HG03139 (cell line): Measurements from ENCODE around the gene PRPS1L1.

Experiments used
- ATAC-seq: cut with Tn5 transposase; IDR thresholded peaks from one replicate; pipeline ENCODE4 v1.9.1; 2021; ENCODE audit not compliant: unreplicated experiment

Gene PRPS1L1

GRCh38 chr7:18016547-18017444 lies 10.8 kb downstream of the PRPS1L1 start:
- ATAC-seq = no peak

DNA sequence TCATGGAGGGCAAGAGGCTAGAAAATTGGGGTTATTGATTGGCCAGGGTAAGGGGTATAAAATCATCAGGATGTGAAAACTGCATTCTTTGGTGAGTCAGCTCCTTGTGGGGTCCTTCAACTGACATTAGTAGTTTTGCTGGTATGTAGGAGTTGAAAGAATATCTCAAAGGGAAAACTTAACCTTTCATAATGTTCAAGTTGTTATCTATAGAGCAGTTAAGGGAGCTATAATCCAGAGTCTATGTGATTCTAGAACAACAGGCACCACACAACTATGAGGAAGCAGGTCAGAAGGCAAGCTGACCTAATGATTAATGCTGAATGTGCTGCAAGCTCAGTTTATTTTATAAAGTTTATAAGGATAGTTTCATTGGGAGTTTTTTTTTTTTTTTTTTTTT lies 13.7 kb downstream of the PRPS1L1 start:
- ATAC-seq = no peak

GRCh38 chr7:18004372-18004771 lies 23.3 kb downstream of the PRPS1L1 start:
- ATAC-seq = no peak

DNA sequence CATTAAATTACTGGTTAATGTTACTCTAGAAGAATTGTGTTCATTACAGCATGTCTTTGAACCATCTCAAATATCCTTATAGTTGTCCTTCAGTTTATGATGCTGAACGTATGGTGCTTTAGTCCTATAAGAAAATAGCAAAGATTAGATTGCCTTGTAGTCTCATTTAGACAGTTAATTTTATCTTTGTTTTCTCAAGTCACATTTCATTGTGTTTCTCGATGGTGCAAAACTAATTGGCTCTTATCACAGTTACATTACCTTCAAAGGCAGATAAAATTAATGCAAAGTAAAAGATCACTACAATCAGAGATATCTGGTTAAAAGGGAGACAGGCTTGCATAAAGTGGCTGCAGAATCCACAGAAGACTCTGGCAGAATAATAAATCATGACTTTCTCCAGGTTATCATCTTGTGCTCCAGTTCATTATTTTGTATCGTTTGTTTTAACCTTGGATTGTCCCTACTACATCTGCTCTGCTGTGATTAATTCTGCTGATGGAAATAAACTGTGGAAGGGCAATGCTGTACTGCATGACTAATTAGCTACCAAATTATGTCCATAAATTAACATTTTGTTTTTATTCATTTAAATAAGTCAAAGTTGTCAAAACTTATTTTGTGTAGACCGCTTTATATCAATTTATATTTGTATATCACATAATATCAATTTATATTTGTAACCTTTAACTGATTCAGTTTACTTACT lies 24.2 kb downstream of the PRPS1L1 start:
- no peak for ATAC-seq

GRCh38 chr7:17998692-17999091 lies 29.0 kb downstream of the PRPS1L1 start:
- no peak for ATAC-seq

DNA sequence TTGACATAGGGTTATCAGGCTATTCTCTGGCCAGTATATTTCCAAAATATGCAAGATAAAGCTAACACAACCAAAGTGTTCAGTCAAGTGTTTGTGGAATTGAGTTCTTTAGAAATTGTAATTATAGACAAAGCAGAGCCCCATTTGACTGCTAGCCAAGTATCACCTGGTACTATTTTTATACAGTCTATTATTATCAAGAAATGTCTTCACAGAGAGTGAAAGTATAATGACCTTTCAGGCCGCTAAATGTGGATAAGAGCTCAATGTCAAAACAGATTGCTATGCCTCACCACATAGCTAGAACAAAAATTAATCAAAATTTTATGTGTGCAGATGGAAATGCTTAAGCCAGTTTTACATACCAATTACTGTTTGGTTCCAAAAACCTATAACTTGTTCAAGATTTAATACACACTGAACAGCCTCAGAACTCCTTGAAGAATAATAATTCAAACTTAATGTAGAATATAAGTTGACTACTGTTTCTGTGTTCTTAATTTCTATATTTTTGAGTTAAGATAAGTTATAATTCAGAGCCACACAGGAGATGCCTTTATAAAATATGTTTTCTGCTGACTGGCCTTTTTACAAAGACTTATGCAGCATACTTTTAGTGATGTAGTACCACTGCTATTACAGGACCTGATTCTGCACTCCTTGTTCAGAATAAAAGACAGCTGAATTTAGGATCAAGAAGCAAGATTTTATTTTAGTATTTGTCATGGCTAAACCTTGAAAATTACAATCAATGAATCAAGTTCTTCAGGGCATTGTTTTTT lies 31.0 kb downstream of the PRPS1L1 start:
- ATAC-seq = no peak

GRCh38 chr7:17996040-17996439 lies 31.6 kb downstream of the PRPS1L1 start:
- no peak for ATAC-seq

- ATAC-seq = no peak
Measured at GRCh38 chr7:17994079-17994850, 33.4 kb downstream of the PRPS1L1 start.

- ATAC-seq = no peak
Measured at GRCh38 chr7:17991866-17992648, 35.6 kb downstream of the PRPS1L1 start.

GRCh38 chr7:17990761-17991160 lies 36.9 kb downstream of the PRPS1L1 start:
- ATAC-seq = no peak

- no peak for ATAC-seq
Measured at GRCh38 chr7:17989546-17989945, 38.1 kb downstream of the PRPS1L1 start.

DNA sequence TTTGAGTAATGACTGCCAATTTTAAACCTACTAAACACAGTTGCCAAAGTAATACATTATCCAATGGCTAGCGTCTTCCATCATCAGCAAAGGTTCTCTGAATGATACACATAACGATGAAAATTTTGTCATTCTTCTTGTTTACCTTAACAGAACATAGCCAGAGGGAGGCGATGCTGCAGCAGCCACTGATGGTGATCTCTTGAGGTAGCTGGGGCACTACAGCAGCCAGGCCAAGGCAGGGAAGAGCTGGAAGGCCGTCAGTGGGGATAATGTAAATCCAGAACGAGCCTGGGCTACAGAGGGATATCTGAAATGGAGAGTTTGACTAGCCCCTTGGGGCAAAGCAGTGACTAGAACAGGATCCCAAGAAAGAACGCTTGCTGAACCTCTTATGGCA lies 38.8 kb downstream of the PRPS1L1 start:
- ATAC-seq = no peak

GRCh38 chr7:17988141-17988540 lies 39.5 kb downstream of the PRPS1L1 start:
- no peak for ATAC-seq

DNA sequence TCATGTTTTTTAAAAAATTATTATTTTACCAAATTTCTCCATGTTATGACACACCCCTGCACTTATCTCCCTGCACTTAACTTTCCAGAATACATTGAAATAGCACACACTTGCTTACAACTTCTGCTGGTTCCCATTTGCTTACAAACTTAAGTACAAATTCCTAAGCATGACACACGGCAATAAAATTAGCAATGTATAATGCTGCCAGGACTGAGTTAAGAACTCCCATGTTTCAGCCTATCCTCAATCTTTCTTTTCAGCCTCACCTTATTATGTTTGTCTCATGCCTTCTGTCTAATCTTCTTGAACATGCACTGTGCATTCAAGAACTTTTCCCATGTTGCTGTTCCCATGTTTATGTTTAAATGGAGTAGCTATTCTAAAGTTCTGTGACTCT lies 40.8 kb downstream of the PRPS1L1 start:
- no peak for ATAC-seq

DNA sequence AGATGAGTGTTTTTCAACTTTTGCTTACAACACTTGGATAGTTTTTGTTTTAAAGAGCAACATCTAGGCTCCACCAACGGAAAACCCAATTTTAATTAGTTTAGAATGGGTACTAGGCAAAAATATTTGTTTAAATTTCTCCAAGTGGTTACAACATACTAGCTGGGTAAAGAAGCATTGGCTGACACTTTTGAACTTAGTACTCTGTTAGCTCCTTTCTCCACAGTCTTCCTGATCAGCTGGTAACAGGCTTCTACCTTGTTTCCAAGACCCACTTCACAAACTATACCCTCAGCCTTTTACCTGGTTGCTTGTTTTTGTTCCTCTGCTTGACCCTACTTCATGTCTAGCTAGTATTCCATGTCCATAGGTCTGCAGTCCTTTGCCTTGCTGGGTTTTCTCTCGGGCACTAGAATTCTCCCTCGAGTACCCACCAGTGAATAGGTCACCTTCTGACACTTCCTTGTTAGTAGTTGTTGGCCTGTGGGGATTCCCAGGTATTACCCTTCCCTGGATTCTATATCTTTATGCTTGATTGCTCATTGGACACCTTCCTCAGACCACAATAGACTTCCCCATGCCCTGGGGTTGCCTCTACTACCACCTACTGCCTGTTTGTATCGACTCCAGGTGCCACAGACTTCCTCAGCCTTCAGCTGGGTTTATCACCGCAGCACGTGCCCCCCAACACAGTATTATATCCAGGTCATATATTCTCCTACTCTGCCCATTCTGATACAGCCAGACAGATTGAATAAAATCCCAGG lies 42.0 kb downstream of the PRPS1L1 start:
- ATAC-seq = no peak

GRCh38 chr7:17984288-17984687 lies 43.4 kb downstream of the PRPS1L1 start:
- no peak for ATAC-seq

GRCh38 chr7:17983221-17984062 lies 44.2 kb downstream of the PRPS1L1 start:
- no peak for ATAC-seq

DNA sequence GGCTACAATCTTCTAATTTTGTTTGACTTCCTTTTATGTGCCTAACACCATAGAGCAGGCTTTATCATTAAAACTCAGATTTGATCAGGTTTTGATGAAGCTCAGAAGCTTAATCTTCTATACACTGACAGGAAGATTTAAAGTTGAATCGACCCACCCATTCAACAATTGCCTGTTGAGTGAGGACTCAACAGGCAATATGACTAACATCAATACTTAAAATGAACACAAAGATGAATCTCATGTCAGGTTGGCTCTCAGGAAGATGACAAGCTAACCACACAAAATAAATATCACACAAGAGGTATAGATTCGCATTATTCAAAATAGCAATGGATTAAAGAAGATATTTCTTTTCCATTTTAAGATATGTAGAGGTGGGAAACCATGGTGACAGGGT lies 50.7 kb downstream of the PRPS1L1 start:
- ATAC-seq = no peak
